Kidney (tissue), 14 donors: ENCODE data around the gene DHRS3. TPM values are rescaled to one million over a fixed set of nuclear protein-coding genes. Genes with fewer than 3 reads are reported as not detected.
A peak's percentile ranks its signal among the peaks of the same experiment; 100 is the strongest.

Experiments used
- DNase-seq, 5 donors: peaks; one replicate each; pipeline ENCODE4 v3.0.0-alpha.2; 2013 to 2020
- FAIRE-seq: peaks from 2 replicates; lab custom pipeline; 2012; peaks lifted over from hg19 to GRCh38; lab: Jason Lieb, UNC
- H3K27ac ChIP-seq, 2 donors: one replicate each; pipeline ENCODE4 v1.7.0; 2013; ENCODE audit warnings: low read depth in 2 of 2, low read length in 2 of 2, inconsistent platforms in 1 of 2
- H3K27me3 ChIP-seq: one replicate; pipeline ENCODE4 v1.7.1; 2013; ENCODE audit warnings: low read length, inconsistent platforms; ENCODE audit not compliant: control insufficient read depth, insufficient read depth
- H3K36me3 ChIP-seq, 3 donors: one replicate each; pipeline versions ENCODE4 v1.7.0 to v1.7.1; 2013; ENCODE audit warnings: low read length in 3 of 3, control low read depth in 1 of 3, inconsistent platforms in 1 of 3; ENCODE audit not compliant: insufficient read depth in 3 of 3, control insufficient read depth in 2 of 3
- H3K4me1 ChIP-seq, 3 donors: one replicate each; pipeline versions ENCODE4 v1.7.0 to v1.7.1; 2013; ENCODE audit warnings: low read length in 3 of 3, inconsistent platforms in 1 of 3, low read depth in 1 of 3; ENCODE audit not compliant: control insufficient read depth in 2 of 3, insufficient read depth in 2 of 3
- H3K4me3 ChIP-seq, 3 donors: one replicate each; pipeline versions ENCODE4 v1.7.0 to v1.8.1; 2013; ENCODE audit warnings: low read length in 3 of 3, control low read depth in 1 of 3, inconsistent platforms in 1 of 3
- H3K9ac ChIP-seq, 3 donors: one replicate each; pipeline versions ENCODE4 v1.7.0 to v1.7.1; 2013; ENCODE audit warnings: low read length in 3 of 3, control low read depth in 1 of 3, inconsistent platforms in 1 of 3
- H3K9me3 ChIP-seq, 3 donors: one replicate each; pipeline versions ENCODE4 v1.7.0 to v1.7.1; 2013; ENCODE audit warnings: low read length in 3 of 3, control low read depth in 1 of 3, inconsistent platforms in 1 of 3; ENCODE audit not compliant: control insufficient read depth in 2 of 3, insufficient read depth in 1 of 3
- CTCF ChIP-seq: IDR thresholded peaks from 3 replicates; pipeline ENCODE4 v1.5.1; 2012; ENCODE audit warnings: mild to moderate bottlenecking, moderate library complexity, borderline replicate concordance; ENCODE audit not compliant: insufficient read depth; ENCODE audit errors: extremely low read depth
- intact Hi-C: fragments of 100-400 bp; cut with DNase I; formaldehyde crosslinking; loops from one replicate; pipeline ENCODE4 v1.11.1; 2022
- polyA plus RNA-seq: library from polyadenylated mRNA; stranded (reverse); fragments of 350-450 nt; fragmentation: Illumina TruSeq; extraction: RNeasy Lipid Tissue Mini Kit (QIAGEN cat#74804); gene quantifications from one replicate; pipeline ENCODE4 v1.2.3, GENCODE V29; 2014; ENCODE audit warnings: low read depth, low replicate concordance; ENCODE audit not compliant: insufficient read depth
- total RNA-seq: library from RNA; stranded (reverse); fragmentation: NEBNext Ultra II Directional; extraction: Animal tissue kit (Norgen Biotek cat#: 25700); gene quantifications from one replicate; pipeline ENCODE4 v1.2.1, GENCODE V29; 2021
- donor health status: control.
- donor health status: control.
- donor health status: control.
- donor health status: control.
- donor health status: control.
- donor health status: DM: yes; HTN: yes; CAD: no.
- donor health status: Normal renal cell carcinoma (clear cell type).

DHRS3 gene
- total and polyA plus RNA-seq, 2 donors from 2014 or later = 44.8 to 97.1 TPM

- no peak overlapping the region for H3K4me3 ChIP-seq
- peak; percentile 50 for TF ChIP-seq CTCF
- peak overlapping the region in 1 of 3 donors; percentile 4 for H3K9ac ChIP-seq
- H3K27ac ChIP-seq = peak overlapping the region; percentile 76 to 95
- H3K27me3 ChIP-seq = no peaks in the 10 kb centered on the region
- no peaks in the 10 kb centered on the region for H3K9me3 ChIP-seq
- peaks cover 6 to 80% (median 77%) of the 10 kb centered on the region in 3 donors for H3K4me1 ChIP-seq
- peaks cover 4 to 8% (median 4%) of the 10 kb centered on the region in 3 donors for H3K36me3 ChIP-seq
- FAIRE-seq = no peak
- intact Hi-C loops = no loop called here
- peak in 3 of 5 donors; percentile 56 to 62 (median 60) for DNase-seq
Measured at GRCh38 chr1:12600880-12601633, 17.0 kb downstream of the DHRS3 start.

GRCh38 chr1:12600335-12600734 lies 17.7 kb downstream of the DHRS3 start:
- DNase-seq (no peak), FAIRE-seq (no peak)
- Histone ChIP-seq H3K9me3 (no peaks in the 10 kb centered on the region), H3K4me3 (no peak overlapping the region), H3K4me1 (peaks cover 6 to 81% (median 78%) of the 10 kb centered on the region in 3 donors), H3K36me3 (peaks cover 4 to 5% (median 4%) of the 10 kb centered on the region in 3 donors), H3K27ac (peak overlapping the region; percentile 76 to 95), H3K9ac (peak overlapping the region in 1 of 3 donors; percentile 49), H3K27me3 (no peaks in the 10 kb centered on the region)
- intact Hi-C loops = no loop called here
- no peak for TF ChIP-seq CTCF

GRCh38 chr1:12599657-12600056 lies 18.4 kb downstream of the DHRS3 start:
- peaks cover 6 to 84% (median 82%) of the 10 kb centered on the region in 3 donors for H3K4me1 ChIP-seq
- H3K4me3 ChIP-seq = no peak overlapping the region
- no peak for TF ChIP-seq CTCF
- H3K9me3 ChIP-seq = no peaks in the 10 kb centered on the region
- peak overlapping the region in 1 of 3 donors; percentile 37 for H3K9ac ChIP-seq
- DNase-seq (no peak), FAIRE-seq (no peak)
- no peaks in the 10 kb centered on the region for H3K27me3 ChIP-seq
- peaks cover 0 to 2% (median 2%) of the 10 kb centered on the region in 3 donors for H3K36me3 ChIP-seq
- intact Hi-C loops = no loop called here
- peak overlapping the region; percentile 76 to 95 for H3K27ac ChIP-seq
